HepG2 (cell line): ENCODE data around the gene PMVK. TPM values are rescaled to one million over a fixed set of nuclear protein-coding genes. Genes with fewer than 3 reads are reported as not detected.

Experiments
- AGO1 ChIP-seq: fragments of 200-400 bp; formaldehyde crosslinking; IDR thresholded peaks from 2 replicates; pipeline ENCODE4 v1.6.1; 2017; ENCODE audit warnings: mild to moderate bottlenecking, low read depth, low read length, moderate library complexity; ENCODE audit not compliant: poor library complexity, severe bottlenecking
- ELF4 ChIP-seq: sonication (generic); formaldehyde crosslinking; IDR thresholded peaks from 2 replicates; pipeline ENCODE4 v1.5.0; 2020; ENCODE audit warnings: missing genetic modification reagents, mild to moderate bottlenecking, moderate library complexity, borderline replicate concordance
- MED1 ChIP-seq: sonication (generic); formaldehyde crosslinking; IDR thresholded peaks from 2 replicates; pipeline ENCODE4 v1.4.0; 2020; ENCODE audit warnings: missing genetic modification reagents
- MEIS2 ChIP-seq: sonication (generic); formaldehyde crosslinking; IDR thresholded peaks from 2 replicates; pipeline ENCODE4 v1.9.0; 2021; ENCODE audit warnings: mild to moderate bottlenecking, missing genetic modification reagents
- MIXL1 ChIP-seq: IDR thresholded peaks from 2 replicates; pipeline ENCODE4 v1.6.1; 2016
- NAIF1 ChIP-seq: sonication (generic); formaldehyde crosslinking; IDR thresholded peaks from 2 replicates; pipeline ENCODE4 v1.5.0; 2020; ENCODE audit warnings: mild to moderate bottlenecking, missing genetic modification reagents, borderline replicate concordance
- NCOR1 ChIP-seq: fragments of 200-600 bp; sonication (generic); IDR thresholded peaks from 2 replicates; pipeline ENCODE4 v1.7.0; 2017; ENCODE audit warnings: antibody characterized with exemption, low read length, borderline replicate concordance
- NONO ChIP-seq, 2 experiments: fragments of 450-650 bp in 1 of 2; sonication (generic) in 1 of 2; formaldehyde crosslinking in 1 of 2; IDR thresholded peaks in 1 of 2; conservative IDR thresholded peaks in 1 of 2; 2 replicates each; pipeline versions ENCODE4 v1.6.1 to v1.8.0; 2017 to 2022; ENCODE audit warnings: mild to moderate bottlenecking in 1 of 2, missing genetic modification reagents in 1 of 2, moderate library complexity in 1 of 2
- NR1H2 ChIP-seq: sonication (generic); formaldehyde crosslinking; IDR thresholded peaks from 2 replicates; pipeline ENCODE4 v1.8.1; 2022; ENCODE audit warnings: low read depth, missing genetic modification reagents, borderline replicate concordance
- NR2F2 ChIP-seq: IDR thresholded peaks from 2 replicates; pipeline ENCODE4 v1.6.1; 2012; ENCODE audit warnings: low read depth, inconsistent platforms, borderline replicate concordance
- POLR2A ChIP-seq, 2 experiments: IDR thresholded peaks; 2 replicates each; pipeline ENCODE4 v1.6.1; 2011; ENCODE audit warnings: low read depth in 2 of 2, low read length in 2 of 2, mild to moderate bottlenecking in 1 of 2, moderate library complexity in 1 of 2; ENCODE audit not compliant: insufficient read depth in 1 of 2
- RCOR2 ChIP-seq: IDR thresholded peaks from 2 replicates; pipeline ENCODE4 v1.6.1; 2016; ENCODE audit warnings: missing biosample characterization, missing genetic modification reagents
- SP4 ChIP-seq: sonication (generic); formaldehyde crosslinking; IDR thresholded peaks from 2 replicates; pipeline ENCODE4 v1.8.1; 2023; ENCODE audit warnings: mild to moderate bottlenecking, missing genetic modification reagents
- ZFP90 ChIP-seq: sonication (generic); formaldehyde crosslinking; IDR thresholded peaks from 2 replicates; pipeline ENCODE4 v1.8.0; 2022; ENCODE audit warnings: missing genetic modification reagents, mild to moderate bottlenecking, inconsistent platforms, borderline replicate concordance
- ZNF264 ChIP-seq: sonication (generic); formaldehyde crosslinking; IDR thresholded peaks from 2 replicates; pipeline ENCODE4 v1.4.0; 2020; ENCODE audit warnings: missing genetic modification reagents
- ZNF441 ChIP-seq: sonication (generic); formaldehyde crosslinking; IDR thresholded peaks from 2 replicates; pipeline ENCODE4 v1.7.0; 2021; ENCODE audit warnings: missing genetic modification reagents, borderline replicate concordance
- ZNF446 ChIP-seq: sonication (generic); formaldehyde crosslinking; IDR thresholded peaks from 2 replicates; pipeline ENCODE4 v1.5.0; 2020; ENCODE audit warnings: mild to moderate bottlenecking, missing genetic modification reagents
- ZNF564 ChIP-seq: sonication (generic); formaldehyde crosslinking; IDR thresholded peaks from 2 replicates; pipeline ENCODE4 v1.8.1; 2023; ENCODE audit warnings: mild to moderate bottlenecking, missing genetic modification reagents
- ZNF687 ChIP-seq: sonication (generic); formaldehyde crosslinking; IDR thresholded peaks from 2 replicates; pipeline ENCODE4 v1.5.1; 2020; ENCODE audit warnings: mild to moderate bottlenecking, missing genetic modification reagents, moderate library complexity
- ZNF790 ChIP-seq: sonication (generic); formaldehyde crosslinking; IDR thresholded peaks from 2 replicates; pipeline ENCODE4 v1.8.0; 2022; ENCODE audit warnings: missing genetic modification reagents, mild to moderate bottlenecking, borderline replicate concordance
- polyA plus RNA-seq, 8 experiments: library from polyadenylated mRNA; depleted of rRNA in 3 of 8; stranded (reverse) in 7 of 8; unstranded in 1 of 8; fragments of >200 nt; fragmentation: Illumina TruSeq in 4 of 8; extraction: Trizol in 4 of 8; gene quantifications; 2 replicates each; pipeline versions ENCODE4 v1.2.1 to v1.2.3, GENCODE V29; 2011 to 2016; ENCODE audit warnings: low read depth in 4 of 8, missing spikeins in 1 of 8, mixed read lengths in 1 of 8; ENCODE audit not compliant: insufficient read depth in 1 of 8
- total RNA-seq, 5 experiments: library from RNA; depleted of rRNA; stranded (reverse); fragments of >200 nt; fragmentation: Illumina TruSeq; extraction: Trizol; gene quantifications; 2 replicates each; pipeline ENCODE4 v1.2.3, GENCODE V29; 2016; ENCODE audit warnings: low read depth in 1 of 5
- TF ChIP-seq, protein P1 (sequence below): sonication (generic); formaldehyde crosslinking; IDR thresholded peaks from 2 replicates; pipeline ENCODE4 v1.4.0; 2020; ENCODE audit warnings: missing genetic modification reagents

Gene PMVK
- total and polyA plus RNA-seq, 2 of the 13 experiments (the other 11 are each of a cell fraction or from before 2014, with no cell fraction given), result 3.9 to 12.6 TPM

GRCh38 chr1:154972517-154973343 lies 36.2 kb upstream of the PMVK start (continued):
- TF ChIP-seq ZNF687 (CRISPR knock-in tag) (peak; percentile 71), MIXL1 (no peak), SP4 (CRISPR knock-in tag) (no peak; the same call in 1 of the 2 replicates), ZNF790 (CRISPR knock-in tag) (no peak), ZNF446 (no peak), NR2F2 (0 out of 2 replicates have a peak, but pooled peaks have one; percentile 32), MED1 (peak; percentile 91), NONO (IDR thresholded peaks at IDR 0.05) (no peak), NONO (CRISPR knock-in tag; conservative IDR thresholded peaks at IDR 0.05) (peak; percentile 17; the same call in 1 of the 2 replicates), NAIF1 (peak; percentile 63; the same call in 1 of the 2 replicates), POLR2A (IDR thresholded peaks at IDR 0.05; ENCODE audit: insufficient read depth in 1 of 2, low read depth in 2 of 2, low read length in 2 of 2) (peak; percentile 60 to 69; a peak in 3 of 4 replicates), NR1H2 (CRISPR knock-in tag) (no peak), NCOR1 (0 out of 2 replicates have a peak, but pooled peaks have one; percentile 33), ELF4 (CRISPR knock-in tag) (0 out of 2 replicates have a peak, but pooled peaks have one; percentile 76), ZNF564 (CRISPR knock-in tag) (peak; percentile 81; the same call in 1 of the 2 replicates), AGO1 (no peak), RCOR2 (no peak; the same call in 1 of the 2 replicates), ZNF264 (CRISPR knock-in tag) (peak; percentile 74; the same call in 1 of the 2 replicates), MEIS2 (CRISPR knock-in tag) (no peak), ZNF441 (CRISPR knock-in tag) (peak; percentile 28; the same call in 1 of the 2 replicates), ZFP90 (CRISPR knock-in tag) (0 out of 2 replicates have a peak, but pooled peaks have one; percentile 60)
- TF ChIP-seq, protein P1, sequence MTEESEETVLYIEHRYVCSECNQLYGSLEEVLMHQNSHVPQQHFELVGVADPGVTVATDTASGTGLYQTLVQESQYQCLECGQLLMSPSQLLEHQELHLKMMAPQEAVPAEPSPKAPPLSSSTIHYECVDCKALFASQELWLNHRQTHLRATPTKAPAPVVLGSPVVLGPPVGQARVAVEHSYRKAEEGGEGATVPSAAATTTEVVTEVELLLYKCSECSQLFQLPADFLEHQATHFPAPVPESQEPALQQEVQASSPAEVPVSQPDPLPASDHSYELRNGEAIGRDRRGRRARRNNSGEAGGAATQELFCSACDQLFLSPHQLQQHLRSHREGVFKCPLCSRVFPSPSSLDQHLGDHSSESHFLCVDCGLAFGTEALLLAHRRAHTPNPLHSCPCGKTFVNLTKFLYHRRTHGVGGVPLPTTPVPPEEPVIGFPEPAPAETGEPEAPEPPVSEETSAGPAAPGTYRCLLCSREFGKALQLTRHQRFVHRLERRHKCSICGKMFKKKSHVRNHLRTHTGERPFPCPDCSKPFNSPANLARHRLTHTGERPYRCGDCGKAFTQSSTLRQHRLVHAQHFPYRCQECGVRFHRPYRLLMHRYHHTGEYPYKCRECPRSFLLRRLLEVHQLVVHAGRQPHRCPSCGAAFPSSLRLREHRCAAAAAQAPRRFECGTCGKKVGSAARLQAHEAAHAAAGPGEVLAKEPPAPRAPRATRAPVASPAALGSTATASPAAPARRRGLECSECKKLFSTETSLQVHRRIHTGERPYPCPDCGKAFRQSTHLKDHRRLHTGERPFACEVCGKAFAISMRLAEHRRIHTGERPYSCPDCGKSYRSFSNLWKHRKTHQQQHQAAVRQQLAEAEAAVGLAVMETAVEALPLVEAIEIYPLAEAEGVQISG, result peak; percentile 77
